Measurements from ENCODE around the gene PLCB1. TPM values are rescaled to one million over a fixed set of nuclear protein-coding genes. Genes with fewer than 3 reads are reported as not detected.
"Not testable (repeated sequence)": the region's sequence is repeated elsewhere in the genome, so short reads cannot be mapped to it uniquely, and the experiment has no call there.

PLCB1 gene
- total and polyA plus RNA-seq, 10 of the 15 experiments (the other 5 are each of a cell fraction or from before 2014, with no cell fraction given): 0.05 to 5.3 (median 0.17) TPM; not detected in 1

- TF ChIP-seq IKZF1 (conservative IDR thresholded peaks at IDR 0.05): peak; percentile 35; the same call in 1 of the 2 replicates
- TF ChIP-seq NFYA (IDR thresholded peaks at IDR 0.05; ENCODE audit: borderline replicate concordance, low read depth, low read length): no peak
- no peak for TF ChIP-seq ATF2 (IDR thresholded peaks at IDR 0.05; ENCODE audit: low read length)
- TF ChIP-seq EP300 (IDR thresholded peaks at IDR 0.05; ENCODE audit: borderline replicate concordance in 1 of 2, control insufficient read depth in 1 of 2, low read depth in 2 of 2, low read length in 2 of 2): peak in 1 of 2 experiments; percentile 65; a peak in 1 of 4 replicates
- TF ChIP-seq PKNOX1 (IDR thresholded peaks at IDR 0.05): peak; percentile 21; the same call in 1 of the 2 replicates
Measured at GRCh38 chr20:8156235-8157079, 24.4 kb downstream of the PLCB1 start (continued).

- CTCF ChIA-PET: interaction anchor here (0.7 kb wide), 1 partner anchor 12 kb away, joined by 3 read pairs; no protein-coding TSS in a partner anchor
- RAD21 ChIA-PET (ENCODE audit: unreplicated experiment); H3K4me2 ChIP-seq (ENCODE audit: control insufficient read depth, insufficient read depth); SMC1A ChIA-PET (ENCODE audit: uncharacterized antibody, unreplicated experiment); intact Hi-C loops (cut with micrococcal nuclease; ENCODE audit: unreplicated experiment); DNase-seq (ENCODE audit: low read depth, low spot score); H3K4me1 ChIP-seq (ENCODE audit: control insufficient read depth, insufficient read depth, low read length); H3K27ac ChIP-seq (ENCODE audit: control insufficient read depth, insufficient read depth); H3K9ac ChIP-seq (ENCODE audit: control insufficient read depth, insufficient read depth, low read length); H2AFZ ChIP-seq (ENCODE audit: control insufficient read depth, low read depth, low read length); ATAC-seq; in situ Hi-C loops (cut with MboI); H4K20me1 ChIP-seq (ENCODE audit: control insufficient read depth, insufficient read depth); H3K27me3 ChIP-seq (replicated peaks in 1 of 2; ENCODE audit: control insufficient read depth in 2 of 2, insufficient read depth in 2 of 2, low read length in 1 of 2); H3K79me2 ChIP-seq (ENCODE audit: control insufficient read depth, insufficient read depth, low read length); FAIRE-seq; BruUV-seq (replicated peaks); H3K4me3 ChIP-seq; POLR2A ChIA-PET; H3K9me3 ChIP-seq (replicated peaks; ENCODE audit: control insufficient read depth, insufficient read depth, low read length); H3K36me3 ChIP-seq (ENCODE audit: control insufficient read depth in 2 of 2, insufficient read depth in 2 of 2, low read length in 1 of 2): not testable (repeated sequence)
- WGBS (ENCODE audit: insufficient coverage, insufficient replicate concordance, low lambda C conversion rate, missing lambda C conversion rate): 90% methylated on average over 1 of the region's 1 CpG
Measured at GRCh38 chr20:8159217-8159616, 27.2 kb downstream of the PLCB1 start.
